Suprapubic skin (tissue), 4 donors: ENCODE data around the gene PLCB1. TPM values are rescaled to one million over a fixed set of nuclear protein-coding genes. Genes with fewer than 3 reads are reported as not detected.
A peak's percentile ranks its signal among the peaks of the same experiment; 100 is the strongest.

Experiments used
- DNase-seq, 2 donors: peaks; one replicate each; pipeline ENCODE4 v3.0.0-alpha.2; 2019; ENCODE audit warnings: low spot score in 2 of 2
- H3K27ac ChIP-seq: fragments of 200-600 bp; sonication (generic); one replicate; pipeline ENCODE4 v1.5.1; 2019
- H3K27me3 ChIP-seq: fragments of 200-600 bp; sonication (generic); one replicate; pipeline ENCODE4 v1.5.1; 2019
- H3K36me3 ChIP-seq: fragments of 200-600 bp; sonication (generic); one replicate; pipeline ENCODE4 v1.5.1; 2019
- H3K4me1 ChIP-seq: fragments of 200-600 bp; sonication (generic); one replicate; pipeline ENCODE4 v1.5.1; 2019
- H3K4me3 ChIP-seq: fragments of 200-600 bp; sonication (generic); one replicate; pipeline ENCODE4 v1.5.1; 2019; ENCODE audit warnings: mild to moderate bottlenecking
- H3K9me3 ChIP-seq: fragments of 200-600 bp; sonication (generic); one replicate; pipeline ENCODE4 v1.5.1; 2019
- CTCF ChIP-seq, 2 donors: fragments of 200-600 bp in 1 of 2; fragments of 450-650 bp in 1 of 2; sonication (generic) in 1 of 2; IDR thresholded peaks; one replicate each; pipeline ENCODE4 v1.5.1; 2016 to 2019; ENCODE audit warnings: antibody characterized with exemption in 2 of 2, mild to moderate bottlenecking in 1 of 2, moderate library complexity in 1 of 2
- EP300 ChIP-seq: sonication (generic); formaldehyde crosslinking; IDR thresholded peaks from one replicate; pipeline ENCODE4 v1.6.1; 2017; ENCODE audit warnings: antibody characterized with exemption
- POLR2A ChIP-seq, 2 donors: fragments of 450-650 bp; IDR thresholded peaks; one replicate each; pipeline ENCODE4 v1.6.1; 2017; ENCODE audit warnings: antibody characterized with exemption in 2 of 2, mild to moderate bottlenecking in 2 of 2, moderate library complexity in 2 of 2
- POLR2AphosphoS5 ChIP-seq, 3 donors: sonication (generic); formaldehyde crosslinking; IDR thresholded peaks; one replicate each; pipeline ENCODE4 v1.6.1; 2017; ENCODE audit warnings: antibody characterized with exemption in 3 of 3
- WGBS: methylation state at CpG from one replicate; pipeline ENCODE4 v1.1.5; 2018; 5-methylcytosine and 5-hydroxymethylcytosine counted together
- total RNA-seq, 4 donors: library from RNA; depleted of rRNA; stranded (reverse); fragments of >200 nt; gene quantifications; one replicate each; pipeline ENCODE4 v1.1.0, GENCODE V29; 2016

Gene PLCB1
- total RNA-seq, 4 donors from 2014 or later: 3.9 to 15.6 (median 6.7) TPM

DNA sequence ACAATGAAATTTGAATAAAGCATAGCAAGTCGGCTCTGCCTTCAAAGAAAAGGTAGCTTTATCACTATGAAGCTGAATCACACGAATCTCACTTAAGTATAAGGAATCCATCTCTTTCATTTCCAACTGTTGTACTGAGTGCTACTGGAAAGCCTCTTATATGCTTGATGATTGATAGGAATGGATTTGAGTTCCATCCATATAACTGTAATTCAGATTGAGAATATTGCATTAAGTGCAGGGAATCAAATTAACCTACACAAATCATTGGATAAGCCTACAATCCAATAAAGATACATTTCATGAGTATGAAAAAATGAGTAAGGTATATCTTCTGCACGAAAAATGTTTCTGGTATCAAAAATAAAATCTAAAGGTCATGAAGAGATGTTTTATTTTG is 492.0 kb downstream of the PLCB1 start:
- no peak overlapping the region for H3K27ac ChIP-seq
- 87% methylated on average over 3 of the region's 3 CpGs for WGBS
- H3K4me3 ChIP-seq: no peak overlapping the region
- TF ChIP-seq EP300: no peak
- no peak for TF ChIP-seq CTCF (IDR thresholded peaks at IDR 0.05)
- TF ChIP-seq POLR2A (IDR thresholded peaks at IDR 0.05): no peak
- no peak for TF ChIP-seq POLR2AphosphoS5 (IDR thresholded peaks at IDR 0.05)
- no peaks in the 10 kb centered on the region for H3K36me3 ChIP-seq
- peaks cover 4% of the 10 kb centered on the region for H3K4me1 ChIP-seq
- H3K9me3 ChIP-seq: no peaks in the 10 kb centered on the region
- no peak for DNase-seq
- no peaks in the 10 kb centered on the region for H3K27me3 ChIP-seq

DNA sequence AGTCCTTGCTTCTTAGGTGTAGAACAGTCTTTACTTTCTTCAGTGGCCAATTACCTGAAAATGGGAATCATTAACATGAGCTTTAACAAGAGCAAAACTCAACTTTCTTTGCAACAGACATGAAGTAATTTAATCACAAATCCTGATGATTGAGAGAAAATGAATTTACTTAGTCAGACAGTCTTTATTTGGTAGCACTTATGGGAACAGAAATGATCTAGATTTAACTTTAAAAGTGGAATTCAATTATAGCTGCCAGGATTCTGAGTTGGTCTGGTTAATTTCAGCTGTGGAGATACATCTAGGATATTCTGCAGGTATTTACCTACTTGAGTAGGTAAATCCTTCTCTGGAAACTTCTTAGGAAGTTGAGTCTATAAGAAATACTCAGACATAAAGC is 492.6 kb downstream of the PLCB1 start:
- no peaks in the 10 kb centered on the region for H3K27me3 ChIP-seq
- no peaks in the 10 kb centered on the region for H3K36me3 ChIP-seq
- no peak overlapping the region for H3K27ac ChIP-seq
- H3K9me3 ChIP-seq: no peaks in the 10 kb centered on the region
- peaks cover 4% of the 10 kb centered on the region for H3K4me1 ChIP-seq
- TF ChIP-seq CTCF (IDR thresholded peaks at IDR 0.05) (no peak), EP300 (no peak), POLR2A (IDR thresholded peaks at IDR 0.05) (no peak), POLR2AphosphoS5 (IDR thresholded peaks at IDR 0.05) (no peak)
- no peak overlapping the region for H3K4me3 ChIP-seq
- DNase-seq: no peak

DNA sequence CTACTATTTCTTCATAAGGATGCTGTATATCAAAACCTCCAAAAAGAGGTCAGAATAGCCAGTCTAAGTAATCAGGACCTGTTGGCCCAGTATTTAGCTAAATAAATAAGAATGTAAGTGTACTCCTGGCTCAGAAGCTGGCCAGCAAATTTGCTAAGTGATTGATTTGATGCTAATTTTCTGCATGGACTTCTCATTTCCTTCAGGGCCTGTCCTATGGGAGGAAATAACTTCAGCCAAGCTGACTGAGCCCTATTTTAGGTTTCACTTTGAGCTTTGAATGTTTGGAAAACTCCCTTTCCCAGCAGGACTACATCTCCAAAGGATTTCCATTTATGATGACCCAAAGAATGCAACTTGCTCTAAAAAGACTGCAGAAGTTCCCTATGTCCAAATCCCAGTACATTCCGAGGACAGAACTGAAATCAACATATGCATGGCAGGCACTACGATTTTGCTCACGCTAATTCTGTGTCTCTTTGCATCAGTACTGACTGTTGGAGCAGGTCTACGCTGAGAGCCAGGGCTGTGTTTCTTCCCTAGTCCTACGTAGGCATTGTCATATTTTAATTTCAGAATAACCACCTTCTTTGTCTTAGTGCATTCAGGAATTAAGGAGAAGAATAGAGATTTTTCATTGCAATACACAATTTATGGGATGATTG is 495.4 kb downstream of the PLCB1 start:
- TF ChIP-seq POLR2A (IDR thresholded peaks at IDR 0.05): no peak
- no peak for TF ChIP-seq CTCF (IDR thresholded peaks at IDR 0.05)
- H3K27me3 ChIP-seq: no peaks in the 10 kb centered on the region
- peak overlapping the region; percentile 7 for H3K4me3 ChIP-seq
- 71% methylated on average over 5 of the region's 5 CpGs for WGBS
- H3K27ac ChIP-seq: no peak overlapping the region
- DNase-seq: no peak
- H3K4me1 ChIP-seq: peaks cover 4% of the 10 kb centered on the region
- no peaks in the 10 kb centered on the region for H3K36me3 ChIP-seq
- H3K9me3 ChIP-seq: no peaks in the 10 kb centered on the region

DNA sequence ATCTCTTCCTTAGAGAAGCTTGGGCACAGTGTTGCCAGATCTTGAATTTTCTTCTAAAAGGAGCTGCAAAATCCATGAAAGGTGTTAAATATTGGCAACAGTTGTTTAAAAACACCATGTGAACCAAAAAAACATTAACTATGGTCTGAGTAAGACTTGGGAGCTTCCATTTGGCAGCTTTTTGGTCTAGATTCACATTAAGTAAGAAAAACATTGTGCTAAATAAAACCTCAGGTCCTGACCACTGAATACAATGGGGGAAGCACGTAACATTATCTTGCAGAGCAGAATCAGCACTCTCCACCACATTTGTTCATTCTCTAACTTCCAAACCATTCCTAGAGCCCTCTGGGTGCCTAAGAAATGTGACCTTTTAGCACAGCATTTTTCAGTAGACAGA is 499.2 kb downstream of the PLCB1 start:
- TF ChIP-seq POLR2A (IDR thresholded peaks at IDR 0.05): no peak
- no peak for TF ChIP-seq POLR2AphosphoS5 (IDR thresholded peaks at IDR 0.05)
- TF ChIP-seq CTCF (IDR thresholded peaks at IDR 0.05): no peak
- no peak for TF ChIP-seq EP300

DNA sequence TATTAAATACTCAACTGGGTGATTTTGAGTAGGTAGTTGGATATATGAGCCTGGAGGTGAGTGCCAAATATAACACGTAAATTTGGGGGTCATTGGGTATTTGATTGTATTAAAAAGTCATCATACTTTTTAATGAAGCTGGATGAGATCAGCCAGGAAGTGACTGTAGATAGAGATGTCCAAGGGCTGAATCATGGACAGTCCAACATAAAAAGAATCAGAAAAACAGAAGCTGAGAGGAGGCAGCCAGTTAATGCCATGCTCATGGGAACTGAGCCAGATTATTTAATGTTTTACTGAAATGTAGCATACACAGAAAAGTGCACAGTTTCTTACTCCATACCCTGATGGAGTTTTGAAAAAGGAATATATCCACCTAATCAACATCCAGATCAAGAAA is 501.3 kb downstream of the PLCB1 start:
- Histone ChIP-seq H3K27me3 (no peaks in the 10 kb centered on the region), H3K4me1 (no peaks in the 10 kb centered on the region), H3K27ac (no peak overlapping the region), H3K9me3 (no peaks in the 10 kb centered on the region), H3K36me3 (no peaks in the 10 kb centered on the region), H3K4me3 (no peak overlapping the region)
- TF ChIP-seq POLR2AphosphoS5 (IDR thresholded peaks at IDR 0.05): no peak
- TF ChIP-seq POLR2A (IDR thresholded peaks at IDR 0.05): no peak
- no peak for TF ChIP-seq EP300
- WGBS: 85% methylated on average over 1 of the region's 1 CpG
- no peak for DNase-seq

More for the DNA sequence above, 499.2 kb downstream of the PLCB1 start:
- Histone ChIP-seq H3K4me3 (no peak overlapping the region), H3K27ac (no peak overlapping the region), H3K36me3 (no peaks in the 10 kb centered on the region), H3K4me1 (peaks cover 4% of the 10 kb centered on the region), H3K9me3 (no peaks in the 10 kb centered on the region), H3K27me3 (no peaks in the 10 kb centered on the region)
- DNase-seq: no peak
- 86% methylated on average over 1 of the region's 1 CpG for WGBS
